HepG2 (cell line): ENCODE data around the gene RNF213. TPM values are rescaled to one million over a fixed set of nuclear protein-coding genes. Genes with fewer than 3 reads are reported as not detected.
A peak's percentile ranks its signal among the peaks of the same experiment; 100 is the strongest.

Experiments
- HDAC6 ChIP-seq: fragments of 200-600 bp; sonication (generic); IDR thresholded peaks from 2 replicates; pipeline ENCODE4 v1.7.0; 2017; ENCODE audit warnings: mild to moderate bottlenecking, antibody characterized with exemption, low read length, low read depth
- KAT7 ChIP-seq: IDR thresholded peaks from 2 replicates; pipeline ENCODE4 v1.6.1; 2018; ENCODE audit warnings: borderline replicate concordance, missing compliant biosample characterization
- KLF12 ChIP-seq: sonication (generic); formaldehyde crosslinking; IDR thresholded peaks from 2 replicates; pipeline ENCODE4 v1.4.0; 2020; ENCODE audit warnings: missing genetic modification reagents, borderline replicate concordance
- PRPF4 ChIP-seq: fragments of 200-400 bp; formaldehyde crosslinking; IDR thresholded peaks from 2 replicates; pipeline ENCODE4 v1.6.1; 2016; ENCODE audit warnings: low read length, low read depth; ENCODE audit not compliant: poor library complexity, severe bottlenecking
- REPIN1 ChIP-seq: sonication (generic); formaldehyde crosslinking; IDR thresholded peaks from 2 replicates; pipeline ENCODE4 v1.8.0; 2022; ENCODE audit warnings: missing genetic modification reagents, low read depth, mild to moderate bottlenecking, borderline replicate concordance
- SPEN ChIP-seq: sonication (generic); formaldehyde crosslinking; IDR thresholded peaks from 2 replicates; pipeline ENCODE4 v1.5.1; 2020; ENCODE audit warnings: low read depth, mild to moderate bottlenecking, missing genetic modification reagents
- TCF7L2 ChIP-seq: IDR thresholded peaks from 2 replicates; pipeline ENCODE4 v1.6.1; 2011; ENCODE audit warnings: mild to moderate bottlenecking, low read depth, low read length, moderate library complexity
- ZBTB21 ChIP-seq: sonication (generic); formaldehyde crosslinking; IDR thresholded peaks from 2 replicates; pipeline ENCODE4 v1.4.0; 2020; ENCODE audit warnings: missing genetic modification reagents
- ZHX1 ChIP-seq: sonication (generic); formaldehyde crosslinking; IDR thresholded peaks from 2 replicates; pipeline ENCODE4 v1.8.1; 2022; ENCODE audit warnings: low read depth, mild to moderate bottlenecking, missing genetic modification reagents
- ZNF383 ChIP-seq: sonication (generic); formaldehyde crosslinking; IDR thresholded peaks from 2 replicates; pipeline ENCODE4 v1.4.0; 2020; ENCODE audit warnings: missing genetic modification reagents, mild to moderate bottlenecking, borderline replicate concordance
- ZNF558 ChIP-seq: sonication (generic); formaldehyde crosslinking; IDR thresholded peaks from 2 replicates; pipeline ENCODE4 v1.9.0; 2022; ENCODE audit warnings: mild to moderate bottlenecking, missing genetic modification reagents, borderline replicate concordance
- ZNF589 ChIP-seq: sonication (generic); formaldehyde crosslinking; conservative IDR thresholded peaks from 2 replicates; pipeline ENCODE4 v1.8.0; 2022; ENCODE audit warnings: mild to moderate bottlenecking, moderate library complexity, missing genetic modification reagents
- ZNF597 ChIP-seq: sonication (generic); formaldehyde crosslinking; IDR thresholded peaks from 2 replicates; pipeline ENCODE4 v1.5.0; 2020; ENCODE audit warnings: missing genetic modification reagents
- polyA plus RNA-seq, 8 experiments: library from polyadenylated mRNA; depleted of rRNA in 3 of 8; stranded (reverse) in 7 of 8; unstranded in 1 of 8; fragments of >200 nt; fragmentation: Illumina TruSeq in 4 of 8; extraction: Trizol in 4 of 8; gene quantifications; 2 replicates each; pipeline versions ENCODE4 v1.2.1 to v1.2.3, GENCODE V29; 2011 to 2016; ENCODE audit warnings: low read depth in 4 of 8, missing spikeins in 1 of 8, mixed read lengths in 1 of 8; ENCODE audit not compliant: insufficient read depth in 1 of 8
- total RNA-seq, 5 experiments: library from RNA; depleted of rRNA; stranded (reverse); fragments of >200 nt; fragmentation: Illumina TruSeq; extraction: Trizol; gene quantifications; 2 replicates each; pipeline ENCODE4 v1.2.3, GENCODE V29; 2016; ENCODE audit warnings: low read depth in 1 of 5
- TF ChIP-seq, protein P1 (sequence below): sonication (generic); formaldehyde crosslinking; IDR thresholded peaks from 2 replicates; pipeline ENCODE4 v1.8.0; 2022; ENCODE audit warnings: low read depth, missing genetic modification reagents
- TF ChIP-seq, protein P2 (sequence below): sonication (generic); formaldehyde crosslinking; IDR thresholded peaks from 2 replicates; pipeline ENCODE4 v1.5.1; 2020; ENCODE audit warnings: missing genetic modification reagents, mild to moderate bottlenecking, borderline replicate concordance
- TF ChIP-seq, protein P3 (sequence below): sonication (generic); formaldehyde crosslinking; IDR thresholded peaks from 2 replicates; pipeline ENCODE4 v1.4.0; 2020; ENCODE audit warnings: missing genetic modification reagents
- TF ChIP-seq, protein P4 (sequence below): sonication (generic); formaldehyde crosslinking; IDR thresholded peaks from 2 replicates; pipeline ENCODE4 v1.8.1; 2023; ENCODE audit warnings: mild to moderate bottlenecking, moderate library complexity, missing genetic modification reagents

RNF213 gene
- total and polyA plus RNA-seq, 2 of the 13 experiments (the other 11 are each of a cell fraction or from before 2014, with no cell fraction given): 38.6 to 38.7 TPM

GRCh38 chr17:80220054-80220735 lies 40.5 kb upstream of the RNF213 start, which contains the start of the genes SGSH and SLC26A11 (continued):
- TF ChIP-seq, protein P1, sequence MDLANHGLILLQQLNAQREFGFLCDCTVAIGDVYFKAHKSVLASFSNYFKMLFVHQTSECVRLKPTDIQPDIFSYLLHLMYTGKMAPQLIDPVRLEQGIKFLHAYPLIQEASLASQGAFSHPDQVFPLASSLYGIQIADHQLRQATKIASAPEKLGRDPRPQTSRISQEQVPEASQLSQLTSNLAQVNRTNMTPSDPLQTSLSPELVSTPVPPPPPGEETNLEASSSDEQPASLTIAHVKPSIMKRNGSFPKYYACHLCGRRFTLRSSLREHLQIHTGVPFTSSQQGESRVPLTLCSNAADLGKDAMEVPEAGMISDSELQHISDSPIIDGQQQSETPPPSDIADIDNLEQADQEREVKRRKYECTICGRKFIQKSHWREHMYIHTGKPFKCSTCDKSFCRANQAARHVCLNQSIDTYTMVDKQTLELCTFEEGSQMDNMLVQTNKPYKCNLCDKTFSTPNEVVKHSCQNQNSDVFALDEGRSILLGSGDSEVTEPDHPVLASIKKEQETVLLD: no peak
- no peak for TF ChIP-seq ZNF597 (CRISPR knock-in tag)
- TF ChIP-seq KAT7 (CRISPR knock-in tag): peak; percentile 90; the same call in 1 of the 2 replicates
- no peak for TF ChIP-seq ZNF589 (CRISPR knock-in tag)
- no peak for TF ChIP-seq ZBTB21 (CRISPR knock-in tag)
- no peak for TF ChIP-seq PRPF4
- TF ChIP-seq SPEN: peak; percentile 80
- no peak for TF ChIP-seq REPIN1 (CRISPR knock-in tag)
- TF ChIP-seq, protein P2, sequence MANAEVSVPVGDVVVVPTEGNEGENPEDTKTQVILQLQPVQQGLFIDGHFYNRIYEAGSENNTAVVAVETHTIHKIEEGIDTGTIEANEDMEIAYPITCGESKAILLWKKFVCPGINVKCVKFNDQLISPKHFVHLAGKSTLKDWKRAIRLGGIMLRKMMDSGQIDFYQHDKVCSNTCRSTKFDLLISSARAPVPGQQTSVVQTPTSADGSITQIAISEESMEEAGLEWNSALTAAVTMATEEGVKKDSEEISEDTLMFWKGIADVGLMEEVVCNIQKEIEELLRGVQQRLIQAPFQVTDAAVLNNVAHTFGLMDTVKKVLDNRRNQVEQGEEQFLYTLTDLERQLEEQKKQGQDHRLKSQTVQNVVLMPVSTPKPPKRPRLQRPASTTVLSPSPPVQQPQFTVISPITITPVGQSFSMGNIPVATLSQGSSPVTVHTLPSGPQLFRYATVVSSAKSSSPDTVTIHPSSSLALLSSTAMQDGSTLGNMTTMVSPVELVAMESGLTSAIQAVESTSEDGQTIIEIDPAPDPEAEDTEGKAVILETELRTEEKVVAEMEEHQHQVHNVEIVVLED (CRISPR knock-in tag): no peak; the same call in 1 of the 2 replicates
- TF ChIP-seq, protein P3, sequence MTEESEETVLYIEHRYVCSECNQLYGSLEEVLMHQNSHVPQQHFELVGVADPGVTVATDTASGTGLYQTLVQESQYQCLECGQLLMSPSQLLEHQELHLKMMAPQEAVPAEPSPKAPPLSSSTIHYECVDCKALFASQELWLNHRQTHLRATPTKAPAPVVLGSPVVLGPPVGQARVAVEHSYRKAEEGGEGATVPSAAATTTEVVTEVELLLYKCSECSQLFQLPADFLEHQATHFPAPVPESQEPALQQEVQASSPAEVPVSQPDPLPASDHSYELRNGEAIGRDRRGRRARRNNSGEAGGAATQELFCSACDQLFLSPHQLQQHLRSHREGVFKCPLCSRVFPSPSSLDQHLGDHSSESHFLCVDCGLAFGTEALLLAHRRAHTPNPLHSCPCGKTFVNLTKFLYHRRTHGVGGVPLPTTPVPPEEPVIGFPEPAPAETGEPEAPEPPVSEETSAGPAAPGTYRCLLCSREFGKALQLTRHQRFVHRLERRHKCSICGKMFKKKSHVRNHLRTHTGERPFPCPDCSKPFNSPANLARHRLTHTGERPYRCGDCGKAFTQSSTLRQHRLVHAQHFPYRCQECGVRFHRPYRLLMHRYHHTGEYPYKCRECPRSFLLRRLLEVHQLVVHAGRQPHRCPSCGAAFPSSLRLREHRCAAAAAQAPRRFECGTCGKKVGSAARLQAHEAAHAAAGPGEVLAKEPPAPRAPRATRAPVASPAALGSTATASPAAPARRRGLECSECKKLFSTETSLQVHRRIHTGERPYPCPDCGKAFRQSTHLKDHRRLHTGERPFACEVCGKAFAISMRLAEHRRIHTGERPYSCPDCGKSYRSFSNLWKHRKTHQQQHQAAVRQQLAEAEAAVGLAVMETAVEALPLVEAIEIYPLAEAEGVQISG (CRISPR knock-in tag): peak; percentile 43; the same call in 1 of the 2 replicates
- TF ChIP-seq HDAC6: no peak
- TF ChIP-seq, protein P4, sequence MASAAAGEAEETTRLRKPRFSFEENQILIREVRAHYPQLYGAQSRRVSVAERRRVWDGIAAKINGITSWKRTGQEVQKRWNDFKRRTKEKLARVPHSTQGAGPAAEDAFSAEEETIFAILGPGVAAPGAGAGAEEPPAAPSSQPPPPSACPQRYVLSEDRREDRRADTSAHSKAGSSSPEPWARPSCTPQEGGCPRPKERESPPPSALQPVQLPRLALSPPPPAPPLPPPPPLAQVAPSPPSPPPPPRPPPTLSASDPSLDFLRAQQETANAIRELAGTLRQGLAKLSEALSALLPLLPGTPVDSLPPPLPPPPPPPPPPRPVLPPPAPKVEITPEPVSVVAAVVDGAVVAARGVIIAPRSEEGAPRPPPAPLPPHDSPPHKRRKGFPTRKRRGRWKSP (CRISPR knock-in tag): 0 out of 2 replicates have a peak, but pooled peaks have one; percentile 74
- peak; percentile 60; the same call in 1 of the 2 replicates for TF ChIP-seq KLF12 (CRISPR knock-in tag)
- TF ChIP-seq ZNF558: no peak
- TF ChIP-seq TCF7L2: no peak
- peak; percentile 46; the same call in 1 of the 2 replicates for TF ChIP-seq ZNF383 (CRISPR knock-in tag)
- TF ChIP-seq ZHX1: 0 out of 2 replicates have a peak, but pooled peaks have one; percentile 54
